SK-N-SH (cell line): ENCODE data around the gene SIGMAR1. TPM values are rescaled to one million over a fixed set of nuclear protein-coding genes. Genes with fewer than 3 reads are reported as not detected.

ENCODE experiments used
- CTCF ChIA-PET: fragments of 300-600, 350-600 bp; formaldehyde crosslinking; extraction: SDS; loops from one replicate; lab custom pipeline; 2021; lab: Yijun Ruan, JAX
- POLR2A ChIA-PET: fragments of 350-600 bp; sonication (Branson Sonifier 250); formaldehyde crosslinking; extraction: SDS; loops from one replicate; lab custom pipeline; 2020; ENCODE audit warnings: antibody characterized with exemption, inconsistent platforms; lab: Yijun Ruan, JAX
- DNase-seq: peaks from one replicate; pipeline ENCODE4 v3.0.0; 2012
- H2AFZ ChIP-seq: fragments of 200-600 bp; sonication (generic); 2 replicates; pipeline ENCODE4 v1.8.1; 2016; ENCODE audit warnings: antibody characterized with exemption, mild to moderate bottlenecking, low read depth
- H3F3A ChIP-seq: fragments of 200-600 bp; sonication (generic); replicated peaks from 2 replicates; pipeline ENCODE3; 2016; ENCODE audit warnings: antibody characterized with exemption, mild to moderate bottlenecking; ENCODE audit not compliant: insufficient read depth
- H3K27ac ChIP-seq, 2 experiments: fragments of 200-500 bp in 1 of 2; fragments of 200-600 bp in 1 of 2; sonication (Bioruptor generic) in 1 of 2; sonication (generic), shearing (Covaris generic) in 1 of 2; 2 replicates each; pipeline versions ENCODE4 v1.5.1 to v1.6.1; 2014 to 2016; ENCODE audit warnings: low read depth in 2 of 2, inconsistent platforms in 1 of 2, low read length in 1 of 2, mild to moderate bottlenecking in 1 of 2, mixed read lengths in 1 of 2
- H3K27me3 ChIP-seq: fragments of 200-600 bp; sonication (generic), shearing (Covaris generic); 2 replicates; pipeline ENCODE4 v1.6.1; 2016; ENCODE audit warnings: mixed run types; ENCODE audit not compliant: insufficient read depth
- H3K36me3 ChIP-seq, 2 experiments: fragments of 200-500 bp in 1 of 2; fragments of 200-600 bp in 1 of 2; sonication (Bioruptor generic) in 1 of 2; sonication (generic) in 1 of 2; replicated peaks in 1 of 2; 2 replicates each; pipeline versions ENCODE3 to v1.5.1; 2014 to 2016; ENCODE audit warnings: low read length in 1 of 2, mild to moderate bottlenecking in 1 of 2; ENCODE audit not compliant: insufficient read depth in 2 of 2, control insufficient read depth in 1 of 2
- H3K4me1 ChIP-seq, 2 experiments: fragments of 200-500 bp in 1 of 2; fragments of 200-600 bp in 1 of 2; sonication (Bioruptor generic) in 1 of 2; sonication (generic), shearing (Covaris generic) in 1 of 2; 2 replicates each; pipeline versions ENCODE4 v1.5.1 to v1.6.1; 2014 to 2016; ENCODE audit warnings: low read depth in 1 of 2, low read length in 1 of 2, mixed run types in 1 of 2; ENCODE audit not compliant: insufficient read depth in 2 of 2, control insufficient read depth in 1 of 2
- H3K4me2 ChIP-seq: fragments of 200-600 bp; sonication (generic), shearing (Covaris generic); 2 replicates; pipeline ENCODE4 v1.6.1; 2017; ENCODE audit warnings: mixed run types
- H3K4me3 ChIP-seq, 2 experiments: fragments of 200-500 bp in 1 of 2; fragments of 200-600 bp in 1 of 2; sonication (Bioruptor generic) in 1 of 2; sonication (generic), shearing (Covaris generic) in 1 of 2; 2 replicates each; pipeline versions ENCODE4 v1.5.1 to v1.8.1; 2014 to 2016; ENCODE audit warnings: low read depth in 2 of 2, inconsistent platforms in 1 of 2, low read length in 1 of 2, mild to moderate bottlenecking in 1 of 2, mixed read lengths in 1 of 2, moderate library complexity in 1 of 2
- H3K79me2 ChIP-seq: fragments of 200-600 bp; sonication (generic); 2 replicates; pipeline ENCODE4 v1.8.1; 2017; ENCODE audit warnings: mild to moderate bottlenecking; ENCODE audit not compliant: insufficient read depth
- H3K9ac ChIP-seq: fragments of 200-600 bp; sonication (generic); 2 replicates; pipeline ENCODE4 v1.6.1; 2017; ENCODE audit warnings: mixed run types
- H3K9me2 ChIP-seq: fragments of 200-600 bp; sonication (generic); 2 replicates; pipeline ENCODE4 v1.6.1; 2017; ENCODE audit warnings: mixed run types
- H3K9me3 ChIP-seq: fragments of 200-600 bp; sonication (generic); 2 replicates; pipeline ENCODE4 v1.6.1; 2017; ENCODE audit warnings: mixed run types, mild to moderate bottlenecking, moderate library complexity
- H4K20me1 ChIP-seq: fragments of 200-600 bp; sonication (generic); 2 replicates; pipeline ENCODE4 v1.6.1; 2017; ENCODE audit warnings: mild to moderate bottlenecking, mixed run types; ENCODE audit not compliant: insufficient read depth
- CHD2 ChIP-seq: fragments of 150-350 bp; IDR thresholded peaks from 2 replicates; pipeline ENCODE4 v1.6.1; 2018; ENCODE audit warnings: low read length; ENCODE audit not compliant: partially characterized antibody
- ELF1 ChIP-seq: IDR thresholded peaks from 2 replicates; pipeline ENCODE4 v1.4.0; 2012
- EP300 ChIP-seq, 2 experiments: IDR thresholded peaks; 2 replicates each; pipeline versions ENCODE4 v1.4.0 to v1.6.1; 2012; ENCODE audit warnings: borderline replicate concordance in 1 of 2, low read depth in 1 of 2, low read length in 1 of 2
- FOXJ3 ChIP-seq: sonication (generic); formaldehyde crosslinking; IDR thresholded peaks from 2 replicates; pipeline ENCODE4 v1.5.1; 2020; ENCODE audit warnings: mild to moderate bottlenecking, missing genetic modification reagents
- GATA2 ChIP-seq: sonication (generic); formaldehyde crosslinking; IDR thresholded peaks from 2 replicates; pipeline ENCODE4 v1.5.0; 2020; ENCODE audit warnings: mild to moderate bottlenecking, missing genetic modification reagents
- IRF3 ChIP-seq: fragments of 150-350 bp; IDR thresholded peaks from 2 replicates; pipeline ENCODE4 v1.6.1; 2016; ENCODE audit warnings: mild to moderate bottlenecking, low read depth, low read length
- MAX ChIP-seq: IDR thresholded peaks from 2 replicates; pipeline ENCODE4 v1.4.0; 2012; ENCODE audit warnings: low read depth
- MXI1 ChIP-seq: IDR thresholded peaks from 2 replicates; pipeline ENCODE4 v1.6.1; 2012; ENCODE audit warnings: mild to moderate bottlenecking, low read depth, low read length, improper control_type of control experiment
- NFIC ChIP-seq: IDR thresholded peaks from 2 replicates; pipeline ENCODE4 v1.4.0; 2012; ENCODE audit warnings: borderline replicate concordance
- NRF1 ChIP-seq: IDR thresholded peaks from 2 replicates; pipeline ENCODE4 v1.6.1; 2012; ENCODE audit warnings: low read depth, mild to moderate bottlenecking, low read length
- PBX3 ChIP-seq: IDR thresholded peaks from 2 replicates; pipeline ENCODE4; 2012
- RAD21 ChIP-seq: IDR thresholded peaks from 2 replicates; pipeline ENCODE4 v1.6.1; 2012; ENCODE audit warnings: mild to moderate bottlenecking, low read length
- RCOR1 ChIP-seq: fragments of 150-350 bp; IDR thresholded peaks from 2 replicates; pipeline ENCODE4 v1.6.1; 2017; ENCODE audit warnings: antibody characterized with exemption, low read length
- RXRA ChIP-seq: IDR thresholded peaks from 2 replicates; pipeline ENCODE4 v1.4.0; 2012; ENCODE audit warnings: low read depth, mild to moderate bottlenecking, borderline replicate concordance
- TCF12 ChIP-seq: IDR thresholded peaks from 2 replicates; pipeline ENCODE4 v1.4.0; 2012
- USF1 ChIP-seq: IDR thresholded peaks from 2 replicates; pipeline ENCODE4 v1.4.0; 2012; ENCODE audit warnings: low read depth, borderline replicate concordance
- USF2 ChIP-seq: fragments of 150-350 bp; IDR thresholded peaks from 2 replicates; pipeline ENCODE4 v1.6.1; 2017; ENCODE audit warnings: antibody characterized with exemption, low read length, low read depth, borderline replicate concordance
- WGBS: methylation state at CpG from one replicate; pipeline ENCODE4 v1.1.6; 2017; ENCODE audit warnings: low lambda C conversion rate; 5-methylcytosine and 5-hydroxymethylcytosine counted together
- polyA plus RNA-seq, 3 experiments: library from polyadenylated mRNA; depleted of rRNA; stranded (reverse); fragments of >200 nt; gene quantifications; 2 replicates each; pipeline ENCODE4 v1.2.3, GENCODE V29; 2012

SIGMAR1 gene
- polyA plus RNA-seq, 1 of the 3 experiments (the other 2 are of a cell fraction), result 79.0 TPM

GRCh38 chr9:34654323-34655051, 16.9 kb upstream of the SIGMAR1 start:
- ChIA-PET POLR2A (interaction anchor here (0.6 to 1.7 kb wide), 3 partner anchors 11 to 38 kb away, joined by 3 to 7 read pairs (median 6); no protein-coding TSS in a partner anchor), CTCF (interaction anchor here (0.7 to 14.1 kb wide), 7 partner anchors 8 to 50 kb away, joined by 3 to 152 read pairs (median 4); partner anchors contain the start of genes GALT and SIGMAR1)
- H3K27ac ChIP-seq, result peak overlapping the region; percentile 67 to 96; a peak in 3 of 4 replicates
- H3K79me2 ChIP-seq, result no peaks in the 10 kb centered on the region
- peak overlapping the region; percentile 76; the same call in 1 of the 2 replicates for H3K4me2 ChIP-seq
- H4K20me1 ChIP-seq, result no peaks in the 10 kb centered on the region
- H3K9ac ChIP-seq, result no peak overlapping the region
- DNase-seq, result peak; percentile 92
- H3K4me1 ChIP-seq, result peaks cover 20 to 65% of the 10 kb centered on the region in 2 experiments
- WGBS, result 29% methylated on average over 9 of the region's 11 CpGs
- no peak overlapping the region; a peak in 1 of 4 replicates for H3K4me3 ChIP-seq
- H3K27me3 ChIP-seq, result no peaks in the 10 kb centered on the region
- TF ChIP-seq USF2 (no peak), RAD21 (0 out of 2 replicates have a peak, but pooled peaks have one; percentile 6), USF1 (no peak), RXRA (no peak), PBX3 (peak; percentile 36; the same call in 1 of the 2 replicates), NFIC (peak; percentile 73), FOXJ3 (CRISPR knock-in tag) (peak; percentile 39; the same call in 1 of the 2 replicates), RCOR1 (peak; percentile 15; the same call in 1 of the 2 replicates), NRF1 (peak; percentile 34; the same call in 1 of the 2 replicates), TCF12 (peak; percentile 94), MXI1 (peak; percentile 38; the same call in 1 of the 2 replicates), ELF1 (no peak), CHD2 (peak; percentile 63), GATA2 (CRISPR knock-in tag) (peak; percentile 81), IRF3 (no peak), EP300 (IDR thresholded peaks at IDR 0.05; ENCODE audit: borderline replicate concordance in 1 of 2, low read depth in 1 of 2, low read length in 1 of 2) (peak; percentile 13 to 17; a peak in 2 of 4 replicates), MAX (peak; percentile 53; the same call in 1 of the 2 replicates)
- TF ChIP-seq, all 33 proteins: peak for 12
- H3K36me3 ChIP-seq, result peaks cover 3 to 5% of the 10 kb centered on the region in 2 experiments
- H2AFZ ChIP-seq, result no peak overlapping the region
- H3F3A ChIP-seq, result peaks cover 3% of the 10 kb centered on the region
- no peaks in the 10 kb centered on the region for H3K9me2 ChIP-seq
- H3K9me3 ChIP-seq, result no peaks in the 10 kb centered on the region
